Keratinocyte (primary cell): ENCODE measurements around the gene MPO. TPM values are rescaled to one million over a fixed set of nuclear protein-coding genes. Genes with fewer than 3 reads are reported as not detected.

Experiments
- DNase-seq: peaks from one replicate; pipeline ENCODE4 v3.0.0-alpha.2; 2011; ENCODE audit warnings: low read depth, missing footprints, low spot score
- FAIRE-seq: peaks from 2 replicates; lab custom pipeline; 2011; peaks lifted over from hg19 to GRCh38; lab: Jason Lieb, UNC
- H2AFZ ChIP-seq: 2 replicates; pipeline ENCODE4 v1.6.0; 2012; ENCODE audit warnings: low read length, control low read depth, inconsistent platforms; ENCODE audit not compliant: control insufficient read depth
- H3K27ac ChIP-seq: 2 replicates; pipeline ENCODE4 v1.5.1; 2011; ENCODE audit warnings: low read length; ENCODE audit not compliant: control insufficient read depth, insufficient read depth
- H3K27me3 ChIP-seq: 3 replicates; pipeline ENCODE4 v1.6.0; 2011; ENCODE audit warnings: low read length; ENCODE audit not compliant: control insufficient read depth, insufficient read depth; ENCODE audit errors: extremely low read depth
- H3K36me3 ChIP-seq, 2 experiments: 2 replicates in 1 of 2; 3 replicates in 1 of 2; pipeline ENCODE4 v1.5.1; 2011; ENCODE audit warnings: low read length in 2 of 2, mild to moderate bottlenecking in 1 of 2; ENCODE audit not compliant: control insufficient read depth in 2 of 2, insufficient read depth in 2 of 2; ENCODE audit errors: extremely low read depth in 1 of 2
- H3K4me1 ChIP-seq: 3 replicates; pipeline ENCODE4 v1.5.1; 2011; ENCODE audit warnings: low read length; ENCODE audit not compliant: control insufficient read depth, insufficient read depth; ENCODE audit errors: extremely low read depth
- H3K4me2 ChIP-seq: 3 replicates; pipeline ENCODE4 v1.6.0; 2011; ENCODE audit warnings: low read depth, low read length; ENCODE audit not compliant: control insufficient read depth, insufficient read depth; ENCODE audit errors: extremely low read depth
- H3K4me3 ChIP-seq, 3 experiments: fragments of 200-600 bp in 1 of 3; sonication (generic) in 1 of 3; 2 replicates in 2 of 3; 3 replicates in 1 of 3; pipeline ENCODE4 v1.5.1; 2011 to 2016; ENCODE audit warnings: low read length in 3 of 3, mild to moderate bottlenecking in 3 of 3, control low read depth in 2 of 3, inconsistent platforms in 1 of 3, low read depth in 1 of 3, mixed read lengths in 1 of 3, mixed run types in 1 of 3, moderate library complexity in 1 of 3; ENCODE audit not compliant: control insufficient read depth in 2 of 3, insufficient read depth in 2 of 3; ENCODE audit errors: extremely low read depth in 1 of 3
- H3K79me2 ChIP-seq: 2 replicates; pipeline ENCODE4 v1.6.0; 2012; ENCODE audit warnings: low read length; ENCODE audit not compliant: control insufficient read depth, insufficient read depth
- H3K9ac ChIP-seq: 3 replicates; pipeline ENCODE4 v1.6.0; 2011; ENCODE audit warnings: low read length; ENCODE audit not compliant: control insufficient read depth, insufficient read depth; ENCODE audit errors: extremely low read depth
- H3K9me1 ChIP-seq: 3 replicates; pipeline ENCODE4 v1.6.0; 2011; ENCODE audit warnings: low read length; ENCODE audit not compliant: control insufficient read depth, insufficient read depth; ENCODE audit errors: extremely low read depth
- H3K9me3 ChIP-seq: 2 replicates; pipeline ENCODE4 v1.5.1; 2012; ENCODE audit warnings: low read depth, low read length; ENCODE audit not compliant: control insufficient read depth
- H4K20me1 ChIP-seq: 3 replicates; pipeline ENCODE4 v1.6.0; 2011; ENCODE audit warnings: low read length; ENCODE audit not compliant: control insufficient read depth, insufficient read depth; ENCODE audit errors: extremely low read depth
- EZH2 ChIP-seq: IDR thresholded peaks from one replicate; pipeline ENCODE4 v1.6.1; 2012; ENCODE audit warnings: inconsistent platforms, mild to moderate bottlenecking, low read length, moderate library complexity
- dilution Hi-C: fragments of 300-500 bp; cut with MboI; formaldehyde crosslinking; loops from one replicate; pipeline ENCODE4 v1.7.0; 2020; ENCODE audit warnings: low sequenced_read_pairs; ENCODE audit not compliant: extremely low pct_ligation_motif_present
- polyA plus RNA-seq, 5 experiments: library from polyadenylated mRNA; depleted of rRNA in 3 of 5; stranded (reverse) in 3 of 5; stranded (forward) in 1 of 5; unstranded in 1 of 5; fragments of >200 nt; gene quantifications; 1 replicate in 1 of 5; 2 replicates in 3 of 5; 3 replicates in 1 of 5; pipeline versions ENCODE4 v1.2.1 to v1.2.3, GENCODE V29; 2011 to 2012; ENCODE audit warnings: missing spikeins in 2 of 5, low read depth in 1 of 5, low replicate concordance in 1 of 5
- TF ChIP-seq, protein P1 (sequence below), 3 experiments: IDR thresholded peaks in 1 of 3; conservative IDR thresholded peaks in 1 of 3; optimal IDR thresholded peaks in 1 of 3; 2 replicates in 2 of 3; 3 replicates in 1 of 3; pipeline versions ENCODE3 to v1.5.1; 2011; ENCODE audit warnings: low read length in 3 of 3, mild to moderate bottlenecking in 3 of 3, moderate library complexity in 2 of 3, control low read depth in 1 of 3, inconsistent platforms in 1 of 3; ENCODE audit not compliant: insufficient read depth in 2 of 3; ENCODE audit errors: extremely low read depth in 1 of 3

MPO gene
- polyA plus RNA-seq, 1 donor (not counting 4 experiments of a cell fraction or from before 2014, with no cell fraction given), result not detected

DNA sequence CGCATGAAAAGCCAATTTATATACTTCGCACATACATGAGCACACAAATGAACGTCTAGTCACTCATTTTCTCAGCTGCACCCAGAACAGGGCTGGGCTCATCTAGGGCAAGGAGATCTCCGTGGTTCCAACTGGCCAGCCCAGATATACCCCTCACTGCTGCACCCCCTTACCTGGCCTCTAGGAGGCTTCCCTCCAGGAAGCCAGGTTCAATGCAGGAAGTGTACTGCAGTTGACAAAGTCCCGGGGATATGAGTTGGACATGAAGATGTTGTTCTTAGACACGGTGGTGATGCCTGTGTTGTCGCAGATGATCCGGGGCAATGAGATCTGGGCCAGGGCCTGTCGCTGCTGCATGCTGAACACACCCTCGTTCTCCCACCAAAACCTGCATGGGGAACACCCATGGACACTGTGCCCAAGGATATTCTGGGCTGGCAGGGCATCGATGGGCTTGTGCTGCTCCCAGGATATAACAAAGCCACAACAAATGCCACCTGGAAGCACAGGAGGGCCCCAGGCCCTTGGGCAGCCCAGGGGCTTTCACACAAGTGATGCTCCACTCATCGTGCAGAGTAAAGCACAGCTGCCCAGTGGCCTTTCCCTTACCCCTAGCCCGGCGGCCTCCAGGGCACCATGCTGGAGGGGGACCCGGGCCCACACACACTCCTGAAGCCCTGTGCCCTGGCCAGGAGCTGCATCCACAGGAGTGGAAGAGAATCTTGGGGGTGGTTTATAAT lies 10.1 kb downstream of the MPO start:
- Histone ChIP-seq H3K27ac (no peak overlapping the region), H3K9me3 (no peaks in the 10 kb centered on the region), H3K4me2 (no peak overlapping the region), H3K27me3 (no peaks in the 10 kb centered on the region), H3K9me1 (no peaks in the 10 kb centered on the region), H3K4me1 (no peaks in the 10 kb centered on the region), H3K36me3 (no peaks in the 10 kb centered on the region), H2AFZ (no peak overlapping the region), H3K4me3 (no peak overlapping the region), H3K79me2 (no peaks in the 10 kb centered on the region), H4K20me1 (no peaks in the 10 kb centered on the region), H3K9ac (no peak overlapping the region)
- no peak for TF ChIP-seq EZH2
- TF ChIP-seq, protein P1, sequence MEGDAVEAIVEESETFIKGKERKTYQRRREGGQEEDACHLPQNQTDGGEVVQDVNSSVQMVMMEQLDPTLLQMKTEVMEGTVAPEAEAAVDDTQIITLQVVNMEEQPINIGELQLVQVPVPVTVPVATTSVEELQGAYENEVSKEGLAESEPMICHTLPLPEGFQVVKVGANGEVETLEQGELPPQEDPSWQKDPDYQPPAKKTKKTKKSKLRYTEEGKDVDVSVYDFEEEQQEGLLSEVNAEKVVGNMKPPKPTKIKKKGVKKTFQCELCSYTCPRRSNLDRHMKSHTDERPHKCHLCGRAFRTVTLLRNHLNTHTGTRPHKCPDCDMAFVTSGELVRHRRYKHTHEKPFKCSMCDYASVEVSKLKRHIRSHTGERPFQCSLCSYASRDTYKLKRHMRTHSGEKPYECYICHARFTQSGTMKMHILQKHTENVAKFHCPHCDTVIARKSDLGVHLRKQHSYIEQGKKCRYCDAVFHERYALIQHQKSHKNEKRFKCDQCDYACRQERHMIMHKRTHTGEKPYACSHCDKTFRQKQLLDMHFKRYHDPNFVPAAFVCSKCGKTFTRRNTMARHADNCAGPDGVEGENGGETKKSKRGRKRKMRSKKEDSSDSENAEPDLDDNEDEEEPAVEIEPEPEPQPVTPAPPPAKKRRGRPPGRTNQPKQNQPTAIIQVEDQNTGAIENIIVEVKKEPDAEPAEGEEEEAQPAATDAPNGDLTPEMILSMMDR (optimal IDR thresholded peaks at IDR 0.05 in 1 of 3, IDR thresholded peaks at IDR 0.05 in 1 of 3, conservative IDR thresholded peaks at IDR 0.05 in 1 of 3; ENCODE audit: extremely low read depth in 1 of 3, insufficient read depth in 2 of 3, low read length in 3 of 3), result peak; percentile 26 to 61 (median 35)
- DNase-seq (no peak), FAIRE-seq (no peak)
- dilution Hi-C loops, result no loop called here

DNA sequence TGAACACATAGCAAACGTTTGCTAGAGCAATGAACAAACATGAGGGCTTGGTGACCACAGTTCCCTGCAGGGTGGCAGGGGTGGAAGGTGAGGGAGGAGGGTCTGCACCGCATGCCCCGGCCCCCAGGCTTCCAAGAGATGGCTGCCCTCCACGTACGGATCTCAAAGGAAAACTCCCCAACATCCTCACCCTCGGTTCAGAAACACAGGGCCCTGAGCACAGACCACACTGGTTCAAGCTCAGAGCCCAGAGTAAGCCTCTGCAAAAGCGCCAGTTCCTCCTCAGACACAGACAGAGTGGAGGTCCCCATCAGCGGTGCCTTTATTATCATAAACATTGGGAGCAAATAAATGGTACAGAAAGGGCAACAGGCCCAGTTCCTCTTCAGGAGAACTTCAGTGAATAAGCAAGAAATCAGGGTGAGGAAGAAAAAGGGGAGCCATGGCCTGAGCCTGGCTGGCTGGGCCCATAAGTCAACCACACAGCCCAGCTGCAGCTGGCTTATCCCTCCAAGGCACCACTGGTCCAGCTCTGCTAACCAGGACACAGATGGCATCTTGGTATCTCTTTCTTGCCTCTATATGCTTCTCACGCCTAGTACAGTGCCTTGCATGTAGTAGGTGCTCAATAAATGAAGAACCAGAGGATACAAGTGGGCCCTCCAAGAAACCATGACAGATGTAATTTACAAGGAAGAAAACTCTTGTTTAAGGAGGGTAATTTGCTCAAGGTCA lies 11.0 kb downstream of the MPO start:
- Histone ChIP-seq H3K79me2 (no peaks in the 10 kb centered on the region), H3K9me3 (no peaks in the 10 kb centered on the region), H3K27me3 (no peaks in the 10 kb centered on the region), H3K9me1 (no peaks in the 10 kb centered on the region), H3K27ac (no peak overlapping the region), H3K36me3 (no peaks in the 10 kb centered on the region), H3K4me3 (no peak overlapping the region), H3K4me1 (no peaks in the 10 kb centered on the region), H3K9ac (no peak overlapping the region), H4K20me1 (no peaks in the 10 kb centered on the region), H2AFZ (no peak overlapping the region), H3K4me2 (no peak overlapping the region)
- dilution Hi-C loops, result no loop called here
- FAIRE-seq (no peak), DNase-seq (no peak)
- TF ChIP-seq, protein P1 (optimal IDR thresholded peaks at IDR 0.05 in 1 of 3, IDR thresholded peaks at IDR 0.05 in 1 of 3, conservative IDR thresholded peaks at IDR 0.05 in 1 of 3; ENCODE audit: extremely low read depth in 1 of 3, insufficient read depth in 2 of 3, low read length in 3 of 3), result no peak
- no peak for TF ChIP-seq EZH2
